Measurements from ENCODE around the gene CIBAR2.

GRCh38 chr16:85151079-85151602, 38.9 kb upstream of the CIBAR2 start:
- TF ChIP-seq CTCF (conservative IDR thresholded peaks at IDR 0.05; ENCODE audit: low read depth in 2 of 2) (no peak), EZH2phosphoT487 (IDR thresholded peaks at IDR 0.05; ENCODE audit: unreplicated experiment) (no peak), REST (IDR thresholded peaks at IDR 0.05; ENCODE audit: unreplicated experiment) (no peak), CREB1 (CRISPR knock-in tag; IDR thresholded peaks at IDR 0.05; ENCODE audit: low read depth) (no peak), EZH2 (IDR thresholded peaks at IDR 0.05; ENCODE audit: low read depth, unreplicated experiment) (no peak), POLR2AphosphoS5 (IDR thresholded peaks at IDR 0.05; ENCODE audit: low read depth) (no peak), STAT1 (IDR thresholded peaks at IDR 0.05; ENCODE audit: unreplicated experiment) (no peak), JUNB (IDR thresholded peaks at IDR 0.05; ENCODE audit: unreplicated experiment) (no peak), ZNF114 (CRISPR knock-in tag; IDR thresholded peaks at IDR 0.05) (no peak), NANOG (IDR thresholded peaks at IDR 0.05; ENCODE audit: borderline replicate concordance) (no peak)
- TF ChIP-seq, protein P1, sequence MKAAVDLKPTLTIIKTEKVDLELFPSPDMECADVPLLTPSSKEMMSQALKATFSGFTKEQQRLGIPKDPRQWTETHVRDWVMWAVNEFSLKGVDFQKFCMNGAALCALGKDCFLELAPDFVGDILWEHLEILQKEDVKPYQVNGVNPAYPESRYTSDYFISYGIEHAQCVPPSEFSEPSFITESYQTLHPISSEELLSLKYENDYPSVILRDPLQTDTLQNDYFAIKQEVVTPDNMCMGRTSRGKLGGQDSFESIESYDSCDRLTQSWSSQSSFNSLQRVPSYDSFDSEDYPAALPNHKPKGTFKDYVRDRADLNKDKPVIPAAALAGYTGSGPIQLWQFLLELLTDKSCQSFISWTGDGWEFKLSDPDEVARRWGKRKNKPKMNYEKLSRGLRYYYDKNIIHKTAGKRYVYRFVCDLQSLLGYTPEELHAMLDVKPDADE (IDR thresholded peaks at IDR 0.05) = no peak
